Testis (tissue), 2 donors: ENCODE data around the gene SDC1.

Source experiments
- POLR2A ChIP-seq: fragments of 450-650 bp; IDR thresholded peaks from one replicate; pipeline ENCODE4 v1.6.1; 2017; ENCODE audit warnings: antibody characterized with exemption, mild to moderate bottlenecking, moderate library complexity
- TF ChIP-seq, protein P1 (sequence below), 3 experiments: fragments of 450-650 bp in 2 of 3; fragments of 200-600 bp in 1 of 3; sonication (generic) in 1 of 3; IDR thresholded peaks; one replicate each; pipeline ENCODE4 v1.5.1; 2016 to 2019; ENCODE audit warnings: antibody characterized with exemption in 3 of 3, mild to moderate bottlenecking in 2 of 3, moderate library complexity in 1 of 3

DNA sequence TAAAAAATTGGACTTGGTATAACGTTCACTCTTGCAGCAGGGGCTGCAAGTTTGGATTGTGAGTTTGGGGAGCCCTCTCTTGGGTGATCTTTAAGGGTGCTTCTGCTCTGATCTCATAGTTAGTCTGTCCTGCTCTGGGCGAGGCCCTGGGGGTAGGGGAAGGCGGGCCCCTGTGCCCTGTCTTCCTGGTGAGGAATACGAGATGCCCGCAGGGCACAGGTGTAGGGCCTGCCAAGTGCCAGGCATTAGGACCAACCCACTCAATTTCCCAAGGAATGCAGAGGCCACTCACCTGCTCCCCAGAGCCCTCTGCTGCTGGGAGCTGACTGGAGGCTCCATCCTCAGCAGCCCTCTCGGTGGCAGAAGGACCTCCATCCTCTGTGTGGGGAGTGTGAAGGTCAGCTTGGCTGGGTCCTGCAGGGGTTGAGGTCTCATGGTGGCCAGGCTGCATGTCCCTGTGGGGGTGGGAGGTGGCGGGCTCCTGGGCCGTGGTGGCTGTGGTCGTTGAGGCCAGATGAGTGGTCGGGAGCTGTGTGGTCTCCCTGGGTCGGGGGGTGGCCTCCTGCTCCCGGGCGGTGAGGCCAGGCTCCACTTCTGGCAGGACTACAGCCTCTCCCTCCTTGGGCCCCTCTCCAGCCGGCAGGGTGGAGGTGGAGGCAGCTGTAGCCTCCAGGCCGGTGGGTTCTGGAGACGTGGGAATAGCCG is 21.3 kb downstream of the SDC1 start:
- TF ChIP-seq, protein P1, sequence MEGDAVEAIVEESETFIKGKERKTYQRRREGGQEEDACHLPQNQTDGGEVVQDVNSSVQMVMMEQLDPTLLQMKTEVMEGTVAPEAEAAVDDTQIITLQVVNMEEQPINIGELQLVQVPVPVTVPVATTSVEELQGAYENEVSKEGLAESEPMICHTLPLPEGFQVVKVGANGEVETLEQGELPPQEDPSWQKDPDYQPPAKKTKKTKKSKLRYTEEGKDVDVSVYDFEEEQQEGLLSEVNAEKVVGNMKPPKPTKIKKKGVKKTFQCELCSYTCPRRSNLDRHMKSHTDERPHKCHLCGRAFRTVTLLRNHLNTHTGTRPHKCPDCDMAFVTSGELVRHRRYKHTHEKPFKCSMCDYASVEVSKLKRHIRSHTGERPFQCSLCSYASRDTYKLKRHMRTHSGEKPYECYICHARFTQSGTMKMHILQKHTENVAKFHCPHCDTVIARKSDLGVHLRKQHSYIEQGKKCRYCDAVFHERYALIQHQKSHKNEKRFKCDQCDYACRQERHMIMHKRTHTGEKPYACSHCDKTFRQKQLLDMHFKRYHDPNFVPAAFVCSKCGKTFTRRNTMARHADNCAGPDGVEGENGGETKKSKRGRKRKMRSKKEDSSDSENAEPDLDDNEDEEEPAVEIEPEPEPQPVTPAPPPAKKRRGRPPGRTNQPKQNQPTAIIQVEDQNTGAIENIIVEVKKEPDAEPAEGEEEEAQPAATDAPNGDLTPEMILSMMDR (IDR thresholded peaks at IDR 0.05), result no peak
- no peak for TF ChIP-seq POLR2A
